ENCODE results near the gene ROBO1.
"Not testable (repeated sequence)": the region's sequence is repeated elsewhere in the genome, so short reads cannot be mapped to it uniquely, and the experiment has no call there.

Gene ROBO1

DNA sequence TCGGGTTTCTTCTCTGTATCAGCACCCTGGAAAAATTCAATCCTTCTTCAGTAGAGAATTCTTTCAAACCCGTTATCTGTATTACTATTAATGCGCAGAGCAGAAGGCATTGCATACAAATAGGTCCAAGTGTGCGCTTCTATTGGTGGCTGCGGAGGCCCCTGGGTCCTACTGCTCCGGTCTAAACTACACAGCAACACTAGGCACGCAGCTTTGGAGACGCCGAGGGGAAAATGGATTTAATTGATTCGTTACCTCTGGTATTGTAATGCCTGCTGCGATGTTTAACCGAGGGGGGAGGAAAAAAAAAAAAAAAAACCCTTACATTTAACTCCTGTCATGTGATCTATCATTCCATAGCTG lies at the start of gene ROBO1:
Gene ROBO1, minus strand, starts transcription at position 94 of the 363 bp plus-strand sequence.
- DNase-seq, result no peak

- no peak for DNase-seq
Observed at GRCh38 chr3:79817224-79817623, 49.4 kb upstream of the ROBO1 start.

- DNase-seq, result no peak
Observed at GRCh38 chr3:79815478-79815877, 47.7 kb upstream of the ROBO1 start.

GRCh38 chr3:79810581-79810980 lies 42.8 kb upstream of the ROBO1 start:
- no peak for DNase-seq

DNA sequence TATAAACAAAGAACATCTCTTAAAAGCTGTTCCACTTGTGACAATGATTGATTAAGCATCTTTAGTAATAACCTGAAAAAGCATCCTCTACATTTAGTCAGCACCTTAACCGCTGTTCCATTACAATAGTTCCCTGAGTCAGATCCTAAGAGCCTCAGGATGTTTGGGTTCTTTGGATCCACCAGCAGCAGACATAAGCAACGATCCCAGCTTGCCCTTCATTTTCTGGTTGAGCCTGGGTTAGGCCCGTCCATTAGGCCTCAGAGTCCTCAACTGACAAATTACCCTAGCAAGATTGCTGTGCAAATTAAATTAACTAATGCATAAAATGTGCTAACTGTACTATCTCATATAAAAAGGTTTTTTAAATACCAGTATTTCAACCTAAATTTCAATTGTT lies 42.3 kb upstream of the ROBO1 start:
- no peak for DNase-seq

DNA sequence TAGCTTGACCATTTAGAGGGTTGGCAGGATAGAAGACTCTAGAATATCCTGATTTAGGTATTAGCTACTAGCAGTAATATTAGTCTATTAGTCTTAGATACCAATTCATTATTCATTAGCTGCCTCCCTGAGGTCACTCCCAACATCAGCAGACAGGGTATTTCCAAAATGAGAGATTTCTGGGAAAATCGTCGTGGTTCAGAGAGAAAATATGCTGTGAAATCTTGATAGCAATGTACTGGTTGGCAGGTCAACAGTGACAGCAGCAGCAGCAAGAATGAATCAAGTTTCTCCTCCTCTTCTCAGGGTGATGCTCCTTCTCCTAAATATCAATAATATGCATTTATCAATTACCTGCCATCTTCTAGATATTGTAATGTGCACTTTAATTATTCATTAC lies 41.3 kb upstream of the ROBO1 start:
- no peak for DNase-seq

GRCh38 chr3:79808515-79808914 lies 40.7 kb upstream of the ROBO1 start:
- DNase-seq, result no peak

GRCh38 chr3:79790177-79790576 lies 22.4 kb upstream of the ROBO1 start:
- not testable (repeated sequence) for DNase-seq

- DNase-seq, result no peak
Observed at GRCh38 chr3:79773291-79773690, 5.5 kb upstream of the ROBO1 start.

DNA sequence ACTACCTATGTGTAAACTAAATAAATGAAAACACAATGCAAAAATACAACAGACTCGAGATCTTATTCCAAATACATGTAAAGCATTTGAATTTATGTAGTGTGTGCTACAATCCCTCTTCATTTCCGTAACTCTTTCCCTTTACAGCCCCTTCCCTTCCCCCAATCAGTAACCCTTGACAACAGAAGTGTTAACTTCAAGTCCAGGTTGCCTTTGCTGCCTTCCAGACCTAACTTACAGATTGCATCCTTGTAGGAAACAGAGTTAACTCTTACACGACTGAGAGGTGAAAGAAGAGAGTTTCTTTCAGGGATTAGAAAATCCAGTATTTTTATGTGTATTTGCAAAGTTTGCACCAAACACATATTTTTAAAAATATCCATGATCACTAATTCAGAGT lies 1.4 kb upstream of the ROBO1 start:
- no peak for DNase-seq

DNA sequence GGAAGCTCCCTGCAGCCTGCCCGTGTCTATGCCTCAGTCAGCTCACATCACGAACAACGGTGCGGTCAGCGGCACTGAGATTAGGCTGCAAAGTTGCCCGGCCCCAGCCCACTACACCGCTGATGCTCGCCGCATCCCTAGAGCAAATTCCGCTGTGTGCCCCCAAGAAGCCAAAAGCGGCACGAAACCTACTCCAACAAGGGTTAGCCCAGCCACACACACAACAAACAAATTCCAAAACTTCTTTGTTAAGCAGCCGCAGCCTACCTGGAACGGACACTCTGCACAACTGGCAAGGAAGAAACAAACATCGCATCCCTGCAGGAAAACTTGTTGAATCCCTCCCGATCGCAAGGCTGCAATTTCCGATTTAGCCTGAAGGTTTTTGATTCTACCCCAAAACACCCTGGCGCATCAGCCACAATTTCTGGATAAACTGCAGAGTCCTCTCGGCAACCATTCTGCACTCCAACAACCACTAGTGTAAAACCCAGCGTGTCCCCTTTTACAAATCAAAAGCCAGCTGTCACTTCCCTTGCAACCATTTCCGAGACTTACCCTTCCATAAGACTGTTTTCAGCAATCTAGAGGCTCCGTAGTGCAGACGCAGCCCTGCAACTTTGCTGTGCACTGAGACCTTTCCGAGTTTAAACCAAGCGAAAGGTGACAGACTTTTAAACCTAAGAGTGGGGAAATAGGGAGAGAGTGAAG lies 449 bp downstream of the ROBO1 start:
- DNase-seq, result no peak

- DNase-seq, result no peak
Observed at GRCh38 chr3:79766496-79767193, 1.2 kb downstream of the ROBO1 start.

DNA sequence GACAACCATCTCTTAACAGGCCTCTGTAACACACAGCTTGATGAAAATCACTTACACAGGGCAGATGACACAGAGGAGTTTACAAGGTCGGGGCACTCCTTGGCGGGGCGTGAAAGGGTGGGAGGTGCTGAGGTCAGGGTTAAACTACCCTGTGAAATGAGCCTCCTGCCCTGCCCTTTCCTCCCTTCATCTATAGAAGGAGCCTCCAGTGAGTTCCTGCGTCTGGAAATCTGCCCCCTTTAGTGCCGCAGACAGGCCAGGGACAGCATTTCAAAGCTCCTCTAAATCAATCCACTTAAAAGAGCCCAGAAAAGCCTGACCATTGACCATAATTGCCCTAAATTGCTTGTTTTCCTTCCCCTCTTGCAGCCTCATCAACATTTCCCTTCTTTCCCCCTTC lies 1.9 kb downstream of the ROBO1 start:
- DNase-seq, result no peak

DNA sequence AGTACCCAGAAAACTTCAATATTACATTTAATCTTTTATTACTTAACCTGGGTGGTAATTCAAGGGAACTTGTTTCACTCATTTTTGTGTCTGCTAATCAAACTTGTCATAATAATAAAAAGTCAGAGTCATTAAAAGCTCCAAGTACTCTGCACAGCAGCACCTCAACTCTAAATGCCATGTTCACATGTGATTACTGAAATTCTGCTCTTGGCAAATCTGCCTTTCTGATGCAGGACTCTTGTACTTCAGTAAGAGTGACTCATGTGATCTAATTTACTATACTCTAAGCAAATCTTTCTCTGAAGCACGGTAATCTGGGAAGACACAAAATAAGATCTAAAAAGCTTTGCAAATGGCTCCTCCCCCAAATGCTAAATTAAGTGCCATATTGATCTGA lies 6.4 kb downstream of the ROBO1 start:
- no peak for DNase-seq

GRCh38 chr3:79751703-79752102 lies 16.1 kb downstream of the ROBO1 start:
- DNase-seq, result no peak

- DNase-seq, result no peak
Observed at GRCh38 chr3:79737530-79737929, 30.3 kb downstream of the ROBO1 start.

DNA sequence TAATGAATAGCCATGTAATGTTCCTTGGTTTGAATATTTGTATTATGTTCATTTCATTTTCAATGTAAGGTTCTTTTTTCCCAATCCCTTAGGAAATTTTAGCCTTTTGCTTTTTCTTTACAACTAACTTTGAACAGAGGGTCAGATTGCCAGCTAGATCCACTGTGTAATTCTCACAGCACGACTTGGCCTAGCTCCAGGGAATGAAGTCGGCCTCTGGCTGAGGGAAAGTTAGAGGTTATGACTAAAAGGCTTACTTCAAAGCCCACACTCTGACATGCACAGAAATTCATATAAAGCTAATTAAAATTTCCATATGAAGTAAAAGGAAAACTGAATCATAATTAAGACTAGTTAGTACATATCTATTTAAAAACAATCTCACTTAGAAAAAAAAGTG lies 38.7 kb downstream of the ROBO1 start:
- DNase-seq, result no peak

DNA sequence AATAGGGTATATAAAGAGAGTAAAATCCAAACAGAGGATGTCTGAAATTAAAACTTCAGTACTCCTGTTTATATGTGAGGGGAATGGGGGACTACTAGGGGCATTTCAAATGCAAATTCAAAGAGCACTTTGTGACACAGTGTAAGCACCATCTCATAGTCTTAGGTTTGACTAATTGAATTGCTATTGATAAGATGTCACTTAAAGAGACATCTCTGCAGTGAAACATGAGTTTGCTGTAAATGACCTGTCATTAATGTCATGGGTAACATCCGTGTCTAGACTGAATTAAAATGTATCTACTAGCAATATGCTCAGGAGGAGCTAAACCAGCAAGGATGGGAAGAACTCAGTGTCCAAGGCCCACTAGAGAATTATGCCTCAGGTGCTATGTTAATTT lies 41.0 kb downstream of the ROBO1 start:
- DNase-seq, result no peak

GRCh38 chr3:79724206-79724605 lies 43.6 kb downstream of the ROBO1 start:
- DNase-seq, result no peak

DNA sequence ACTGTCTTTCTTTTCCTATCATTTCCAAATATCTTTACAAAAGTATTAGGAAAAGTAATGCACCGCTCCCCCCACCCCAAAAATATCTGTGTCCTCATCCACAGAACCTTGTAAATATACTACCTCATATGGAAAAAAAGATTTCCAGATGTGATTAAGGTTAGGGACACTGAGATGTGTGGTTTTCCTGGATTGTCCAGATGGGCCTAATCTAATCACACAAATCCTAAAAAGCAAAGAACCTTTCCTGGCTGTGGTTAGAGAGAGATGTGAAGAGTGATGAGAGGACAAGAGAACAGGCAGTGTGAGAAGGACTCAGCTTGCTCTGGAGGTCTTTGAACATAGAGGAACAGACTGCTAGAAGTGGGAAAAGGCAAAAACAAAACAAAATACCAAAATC lies 77.7 kb downstream of the ROBO1 start:
- DNase-seq, result no peak

GRCh38 chr3:79685108-79685507 lies 82.7 kb downstream of the ROBO1 start:
- DNase-seq, result no peak

- DNase-seq, result no peak
Observed at GRCh38 chr3:79684041-79684440, 83.8 kb downstream of the ROBO1 start.

- DNase-seq, result no peak
Observed at GRCh38 chr3:79672731-79673130, 95.1 kb downstream of the ROBO1 start.

- no peak for DNase-seq
Observed at GRCh38 chr3:79672075-79672474, 95.7 kb downstream of the ROBO1 start.

- no peak for DNase-seq
Observed at GRCh38 chr3:79670178-79670577, 97.6 kb downstream of the ROBO1 start.
